Measurements from ENCODE around the gene SMO.
"Not testable (repeated sequence)": the region's sequence is repeated elsewhere in the genome, so short reads cannot be mapped to it uniquely, and the experiment has no call there.

The SMO gene

GRCh38 chr7:129245533-129245932 lies 57.1 kb downstream of the SMO start:
- no peaks in the 10 kb centered on the region for H3K27me3 ChIP-seq (ENCODE audit: control insufficient read depth, insufficient read depth, low read length)
- no peaks in the 10 kb centered on the region for H3K36me3 ChIP-seq (ENCODE audit: control insufficient read depth, insufficient read depth, low read length)
- H3K4me3 ChIP-seq (ENCODE audit: low read depth, low read length): no peak overlapping the region
- no peak overlapping the region for H3K9ac ChIP-seq (ENCODE audit: low read depth, low read length)
- H3K4me1 ChIP-seq (ENCODE audit: control insufficient read depth, insufficient read depth, low read length): peaks cover 4% of the 10 kb centered on the region; the same call in 1 of the 2 replicates
- H3K9me3 ChIP-seq (ENCODE audit: control insufficient read depth, insufficient read depth, low read length): no peaks in the 10 kb centered on the region
- H3K27ac ChIP-seq (ENCODE audit: low read depth, low read length): no peak overlapping the region

- Histone ChIP-seq H3K4me3 (ENCODE audit: low read depth, low read length) (no peak overlapping the region), H3K36me3 (ENCODE audit: control insufficient read depth, insufficient read depth, low read length) (no peaks in the 10 kb centered on the region), H3K27ac (ENCODE audit: low read depth, low read length) (no peak overlapping the region), H3K4me1 (ENCODE audit: control insufficient read depth, insufficient read depth, low read length) (peaks cover 4% of the 10 kb centered on the region; the same call in 1 of the 2 replicates), H3K27me3 (ENCODE audit: control insufficient read depth, insufficient read depth, low read length) (no peaks in the 10 kb centered on the region), H3K9ac (ENCODE audit: low read depth, low read length) (no peak overlapping the region), H3K9me3 (ENCODE audit: control insufficient read depth, insufficient read depth, low read length) (no peaks in the 10 kb centered on the region)
Observed at GRCh38 chr7:129247087-129247486, 58.7 kb downstream of the SMO start.

DNA sequence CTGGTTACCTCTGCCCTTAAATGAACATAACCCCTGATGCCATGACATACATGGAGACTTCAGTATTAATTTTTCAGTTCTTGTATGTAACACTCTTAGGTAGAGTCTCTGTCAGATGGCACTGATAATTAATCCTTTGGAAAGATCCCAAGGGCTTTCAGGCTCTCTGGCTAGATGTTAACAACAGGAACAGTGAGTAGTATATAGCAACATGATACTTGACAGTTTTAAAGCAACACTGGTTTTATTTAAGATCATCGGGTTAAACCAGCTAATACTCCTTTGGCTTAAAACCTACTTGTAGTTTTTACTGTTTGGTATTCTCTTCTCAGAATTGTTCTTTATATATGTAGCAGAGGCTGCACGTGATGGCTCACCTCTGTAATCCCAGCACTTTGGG lies 63.7 kb downstream of the SMO start:
- Histone ChIP-seq H3K27me3 (ENCODE audit: control insufficient read depth, insufficient read depth, low read length) (no peaks in the 10 kb centered on the region), H3K36me3 (ENCODE audit: control insufficient read depth, insufficient read depth, low read length) (no peaks in the 10 kb centered on the region), H3K9me3 (ENCODE audit: control insufficient read depth, insufficient read depth, low read length) (no peaks in the 10 kb centered on the region), H3K4me1 (ENCODE audit: control insufficient read depth, insufficient read depth, low read length) (peaks cover 12% of the 10 kb centered on the region), H3K9ac (ENCODE audit: low read depth, low read length) (no peak overlapping the region), H3K4me3 (ENCODE audit: low read depth, low read length) (no peak overlapping the region), H3K27ac (ENCODE audit: low read depth, low read length) (no peak overlapping the region)

DNA sequence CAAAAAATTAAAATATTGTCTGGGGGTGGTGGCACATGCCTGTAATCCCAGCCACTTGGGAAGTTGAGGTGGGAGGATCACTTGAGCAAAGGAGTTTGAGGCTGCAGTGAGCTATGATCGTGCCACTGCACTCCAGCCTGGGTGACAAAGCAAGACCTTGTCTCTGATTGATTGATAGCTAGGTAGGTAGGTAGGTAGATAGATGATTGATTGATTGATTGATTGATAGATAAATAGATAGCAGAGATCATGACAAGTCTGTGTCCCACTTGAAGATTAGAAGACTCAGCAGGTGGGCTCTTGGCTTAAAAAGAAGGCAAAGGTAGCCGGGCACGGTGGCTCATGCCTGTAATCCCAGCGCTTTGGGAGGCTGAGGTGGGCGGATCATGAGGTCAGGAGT lies 64.2 kb downstream of the SMO start:
- H3K36me3 ChIP-seq (ENCODE audit: control insufficient read depth, insufficient read depth, low read length); H3K27ac ChIP-seq (ENCODE audit: low read depth, low read length); H3K4me3 ChIP-seq (ENCODE audit: low read depth, low read length); H3K9ac ChIP-seq (ENCODE audit: low read depth, low read length); H3K27me3 ChIP-seq (ENCODE audit: control insufficient read depth, insufficient read depth, low read length); H3K9me3 ChIP-seq (ENCODE audit: control insufficient read depth, insufficient read depth, low read length): not testable (repeated sequence)
- peaks cover 17% of the 10 kb centered on the region for H3K4me1 ChIP-seq (ENCODE audit: control insufficient read depth, insufficient read depth, low read length)

- Histone ChIP-seq H3K9ac (ENCODE audit: low read depth, low read length) (no peak overlapping the region), H3K4me3 (ENCODE audit: low read depth, low read length) (no peak overlapping the region), H3K36me3 (ENCODE audit: control insufficient read depth, insufficient read depth, low read length) (no peaks in the 10 kb centered on the region), H3K27me3 (ENCODE audit: control insufficient read depth, insufficient read depth, low read length) (no peaks in the 10 kb centered on the region), H3K27ac (ENCODE audit: low read depth, low read length) (no peak overlapping the region), H3K4me1 (ENCODE audit: control insufficient read depth, insufficient read depth, low read length) (peaks cover 40% of the 10 kb centered on the region), H3K9me3 (ENCODE audit: control insufficient read depth, insufficient read depth, low read length) (no peaks in the 10 kb centered on the region)
Observed at GRCh38 chr7:129255800-129256199, 67.4 kb downstream of the SMO start.

- Histone ChIP-seq H3K4me1 (ENCODE audit: control insufficient read depth, insufficient read depth, low read length) (peaks cover 41% of the 10 kb centered on the region), H3K9me3 (ENCODE audit: control insufficient read depth, insufficient read depth, low read length) (no peaks in the 10 kb centered on the region)
Observed at GRCh38 chr7:129256221-129256620, 67.8 kb downstream of the SMO start.

GRCh38 chr7:129257168-129257567 lies 68.7 kb downstream of the SMO start:
- H3K4me3 ChIP-seq (ENCODE audit: low read depth, low read length): no peak overlapping the region
- H3K9ac ChIP-seq (ENCODE audit: low read depth, low read length): no peak overlapping the region
- peak overlapping the region; percentile 97 for H3K27ac ChIP-seq (ENCODE audit: low read depth, low read length)
- peaks cover 50% of the 10 kb centered on the region for H3K4me1 ChIP-seq (ENCODE audit: control insufficient read depth, insufficient read depth, low read length)
- H3K27me3 ChIP-seq (ENCODE audit: control insufficient read depth, insufficient read depth, low read length): no peaks in the 10 kb centered on the region
- H3K9me3 ChIP-seq (ENCODE audit: control insufficient read depth, insufficient read depth, low read length): no peaks in the 10 kb centered on the region
- no peaks in the 10 kb centered on the region for H3K36me3 ChIP-seq (ENCODE audit: control insufficient read depth, insufficient read depth, low read length)

More at GRCh38 chr7:129256221-129256620, 67.8 kb downstream of the SMO start:
- no peaks in the 10 kb centered on the region for H3K27me3 ChIP-seq (ENCODE audit: control insufficient read depth, insufficient read depth, low read length)
- H3K27ac ChIP-seq (ENCODE audit: low read depth, low read length): no peak overlapping the region
- H3K9ac ChIP-seq (ENCODE audit: low read depth, low read length): no peak overlapping the region
- H3K36me3 ChIP-seq (ENCODE audit: control insufficient read depth, insufficient read depth, low read length): no peaks in the 10 kb centered on the region
- H3K4me3 ChIP-seq (ENCODE audit: low read depth, low read length): no peak overlapping the region

DNA sequence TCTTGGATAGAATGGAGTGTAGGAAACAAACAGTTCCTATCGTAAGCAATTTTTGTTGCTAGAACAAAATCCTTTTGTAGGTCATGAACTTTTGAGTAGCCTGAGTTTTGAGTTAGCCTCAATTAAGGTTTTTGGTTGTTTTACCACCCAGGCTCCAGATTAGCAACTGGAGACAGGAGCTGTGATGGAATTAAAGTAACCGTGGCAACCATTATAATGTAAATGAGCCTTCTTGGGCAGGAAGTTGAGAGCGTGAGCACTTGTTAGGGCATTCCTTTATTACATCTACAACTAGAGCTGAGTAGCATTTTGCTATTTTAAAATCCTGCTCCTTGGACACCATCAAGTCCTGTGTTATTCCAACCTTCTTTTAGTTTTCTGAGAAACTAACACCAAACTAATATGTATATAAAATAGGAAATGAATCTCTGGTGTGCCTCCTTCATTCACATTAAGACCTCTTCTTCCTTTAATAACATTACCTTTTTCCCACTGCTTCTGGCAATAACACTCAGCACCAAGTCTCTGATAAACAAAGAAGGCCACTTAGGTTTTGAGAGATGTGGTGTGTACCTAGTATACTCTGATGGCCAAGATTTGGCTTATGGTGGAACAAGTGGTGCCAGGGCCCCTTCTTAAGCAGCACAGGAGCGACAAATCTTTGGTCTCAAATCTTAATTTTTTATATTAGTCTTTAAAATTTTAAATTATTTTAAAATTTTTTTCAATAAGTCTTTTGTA lies 70.4 kb downstream of the SMO start:
- Histone ChIP-seq H3K4me3 (ENCODE audit: low read depth, low read length) (peak overlapping the region; percentile 51), H3K9ac (ENCODE audit: low read depth, low read length) (peak overlapping the region; percentile 67), H3K4me1 (ENCODE audit: control insufficient read depth, insufficient read depth, low read length) (peaks cover 53% of the 10 kb centered on the region), H3K9me3 (ENCODE audit: control insufficient read depth, insufficient read depth, low read length) (no peaks in the 10 kb centered on the region), H3K27me3 (ENCODE audit: control insufficient read depth, insufficient read depth, low read length) (no peaks in the 10 kb centered on the region), H3K27ac (ENCODE audit: low read depth, low read length) (peak overlapping the region; percentile 97), H3K36me3 (ENCODE audit: control insufficient read depth, insufficient read depth, low read length) (no peaks in the 10 kb centered on the region)

DNA sequence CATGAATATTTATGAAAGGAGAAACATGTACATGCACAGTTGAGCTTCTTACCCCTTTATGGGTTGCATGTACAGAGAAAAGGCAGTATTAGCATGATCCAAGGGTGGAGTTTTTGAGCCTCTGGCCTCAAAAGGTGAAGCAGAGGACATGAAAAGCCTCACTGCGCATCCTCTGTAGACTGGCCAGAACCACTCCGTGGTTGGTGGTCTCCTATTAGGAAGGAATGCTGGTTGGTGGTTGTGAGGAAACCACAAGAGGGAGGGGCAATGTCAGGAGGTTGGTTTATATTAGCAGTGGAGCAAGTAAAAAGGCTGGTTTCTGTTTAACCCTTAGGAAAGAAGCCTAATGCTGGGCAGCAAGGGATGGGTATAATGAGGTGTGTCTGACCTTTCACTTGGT lies 73.9 kb downstream of the SMO start:
- no peak overlapping the region for H3K9ac ChIP-seq (ENCODE audit: low read depth, low read length)

More for the DNA sequence above, 73.9 kb downstream of the SMO start:
- peaks cover 57% of the 10 kb centered on the region for H3K4me1 ChIP-seq (ENCODE audit: control insufficient read depth, insufficient read depth, low read length)
- no peaks in the 10 kb centered on the region for H3K36me3 ChIP-seq (ENCODE audit: control insufficient read depth, insufficient read depth, low read length)
- H3K27me3 ChIP-seq (ENCODE audit: control insufficient read depth, insufficient read depth, low read length): no peaks in the 10 kb centered on the region
- H3K4me3 ChIP-seq (ENCODE audit: low read depth, low read length): no peak overlapping the region
- no peak overlapping the region for H3K27ac ChIP-seq (ENCODE audit: low read depth, low read length)
- H3K9me3 ChIP-seq (ENCODE audit: control insufficient read depth, insufficient read depth, low read length): no peaks in the 10 kb centered on the region
